Effector CD8-positive, alpha-beta T cell (primary cell): ENCODE data around the gene ZNHIT1.
"Not testable (repeated sequence)": the region's sequence is repeated elsewhere in the genome, so short reads cannot be mapped to it uniquely, and the experiment has no call there.

Source experiments
- DNase-seq: peaks from one replicate; lab custom pipeline; 2025; lab: John Stamatoyannopoulos, UW

The ZNHIT1 gene

DNA sequence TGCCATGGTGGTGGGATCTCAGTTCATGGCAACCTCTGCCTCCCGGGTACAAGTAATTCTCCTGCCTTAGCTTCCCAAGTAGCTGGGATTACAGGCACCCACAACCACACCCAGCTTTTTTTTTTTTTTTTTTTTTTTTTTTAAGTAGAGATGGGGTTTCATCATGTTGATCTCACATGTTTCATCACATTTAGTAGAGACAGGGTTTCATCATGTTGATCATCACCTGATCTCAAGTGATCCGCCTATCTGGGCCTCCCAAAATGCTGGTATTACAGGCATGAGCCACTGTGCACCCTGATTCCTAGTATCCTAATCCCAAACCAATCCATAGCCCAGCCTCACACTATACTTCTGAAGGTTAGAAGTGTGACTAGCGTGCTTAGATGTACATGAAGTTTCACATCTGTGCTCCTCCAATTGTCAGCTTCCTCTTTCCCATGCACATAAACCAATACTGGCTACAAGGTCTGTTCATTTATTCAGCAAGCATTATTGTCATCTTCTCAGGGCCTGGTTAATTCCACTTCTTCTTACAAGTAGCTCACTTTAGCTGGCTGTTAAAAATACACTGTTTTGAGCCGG is 31.0 kb upstream of the ZNHIT1 start:
- DNase-seq: no peak

GRCh38 chr7:101189109-101189508 is 28.9 kb upstream of the ZNHIT1 start:
- no peak for DNase-seq

DNA sequence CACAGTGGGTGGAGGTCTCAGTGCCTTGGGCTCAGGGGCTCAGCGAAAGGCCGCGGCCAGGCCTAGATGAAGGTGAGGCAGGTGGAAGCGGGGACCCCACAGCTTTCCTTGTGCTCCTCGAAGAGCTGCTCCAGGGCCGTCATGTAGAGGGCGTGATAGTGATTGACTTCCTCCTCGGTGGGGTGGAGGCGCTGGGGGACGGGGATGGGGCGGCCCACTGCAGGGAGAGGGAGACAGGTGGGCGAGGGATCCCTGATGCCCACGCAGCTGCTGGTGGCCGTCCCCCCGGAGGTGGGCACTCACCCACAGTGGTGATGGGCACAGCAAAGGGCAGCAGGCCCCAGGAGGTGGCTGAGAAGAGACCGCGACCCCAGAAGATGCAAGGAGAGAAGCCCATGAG is 22.1 kb upstream of the ZNHIT1 start:
- DNase-seq: no peak

DNA sequence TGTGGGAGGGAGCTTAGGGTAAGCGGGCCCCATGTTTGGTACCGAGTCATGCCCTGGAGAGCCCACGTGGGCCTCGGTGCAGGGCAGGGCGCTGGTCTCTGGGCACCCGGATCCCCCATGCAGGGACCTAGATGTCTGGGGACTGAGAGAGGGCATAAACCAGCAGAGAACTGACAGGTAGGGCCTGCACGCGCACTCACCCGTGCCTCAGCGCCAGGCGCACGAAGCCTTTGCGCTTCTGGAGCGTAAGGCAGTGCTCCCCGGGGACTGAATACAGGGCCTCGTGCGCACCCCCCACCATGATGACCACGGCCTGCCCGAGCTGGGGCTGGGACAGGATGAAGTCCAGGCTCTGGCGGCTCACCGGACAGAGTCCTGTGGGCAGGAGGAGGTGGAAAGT is 20.0 kb upstream of the ZNHIT1 start:
- no peak for DNase-seq

DNA sequence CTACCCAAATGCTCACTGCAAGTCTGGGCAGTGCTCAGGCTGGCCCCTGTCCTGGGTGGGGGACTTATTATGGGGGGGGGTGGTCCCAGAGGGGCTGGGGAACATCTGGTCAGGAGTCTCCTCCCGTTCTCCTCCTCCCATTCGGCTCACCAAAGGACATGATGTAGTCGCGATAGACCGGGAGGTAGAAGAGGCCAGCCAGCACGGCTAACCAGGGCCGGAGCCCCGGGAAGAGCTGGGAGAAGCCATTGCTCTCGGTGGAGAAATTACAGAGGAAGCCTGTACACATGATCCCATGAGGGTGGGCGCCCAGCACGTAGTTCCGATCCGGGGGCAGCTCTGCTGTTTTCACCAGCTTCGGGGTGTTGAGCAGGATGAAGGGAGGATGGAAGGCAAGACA is 19.5 kb upstream of the ZNHIT1 start:
- no peak for DNase-seq

DNA sequence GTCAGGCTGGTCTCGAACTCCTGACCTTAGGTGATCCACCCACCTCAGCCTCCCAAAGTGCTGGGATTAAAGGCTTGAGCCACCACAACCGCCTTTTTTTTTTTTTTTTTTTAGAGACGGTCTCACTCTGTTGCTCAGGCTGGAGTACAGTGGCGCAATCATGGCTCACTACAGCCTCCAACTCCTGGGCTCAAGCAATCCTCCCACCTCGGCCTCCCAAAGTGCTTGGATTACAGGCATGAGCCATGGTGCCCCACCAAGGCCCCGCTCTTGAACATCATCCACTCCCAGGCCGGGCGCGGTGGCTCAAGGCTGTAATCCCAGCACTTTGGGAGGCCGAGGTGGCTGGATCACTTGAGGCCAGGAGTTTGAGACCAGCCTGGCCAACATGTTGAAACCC is 18.4 kb upstream of the ZNHIT1 start:
- not testable (repeated sequence) for DNase-seq

GRCh38 chr7:101200504-101200861 is 17.5 kb upstream of the ZNHIT1 start:
- no peak for DNase-seq

DNA sequence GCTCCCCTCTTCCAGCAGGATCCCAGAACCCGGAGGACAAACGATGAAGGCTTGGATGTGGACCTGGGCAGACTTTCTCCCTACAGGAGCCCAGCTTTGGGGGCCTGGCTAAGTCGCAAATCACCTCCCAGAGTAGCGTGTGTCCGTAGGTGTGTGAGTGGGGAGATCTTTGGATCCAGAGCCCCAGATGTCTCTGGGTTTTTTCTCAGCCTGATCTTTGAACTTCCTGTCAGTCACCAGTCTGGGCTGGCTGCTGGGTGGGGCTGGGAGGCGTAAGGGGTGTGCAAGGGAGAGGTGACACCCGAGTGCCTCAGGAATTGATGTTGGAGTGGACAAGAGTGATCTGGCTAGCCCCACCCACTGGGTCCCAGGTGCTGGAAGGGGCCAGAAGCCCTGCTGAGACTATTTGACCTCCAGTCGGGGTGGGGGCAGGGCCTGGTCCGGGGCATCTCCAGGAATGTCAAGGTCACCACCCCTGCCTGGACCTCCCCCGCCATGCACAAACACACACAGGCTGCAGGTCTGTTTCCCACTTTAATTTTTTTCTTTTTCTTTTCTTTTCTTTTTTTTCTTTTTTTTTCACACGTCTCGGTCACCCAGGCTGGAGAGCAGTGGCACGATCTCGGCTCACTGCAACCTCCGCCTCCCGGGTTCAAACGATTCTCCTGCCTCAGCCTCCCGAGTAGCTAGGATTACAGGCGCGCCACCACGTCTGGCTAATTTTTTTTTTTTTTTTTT is 16.9 kb upstream of the ZNHIT1 start, which contains the start of gene MOGAT3:
MOGAT3 (minus strand) TSS at position 175 of the 738 bp plus-strand sequence. CDS start 182 bp downstream, outside the sequence.
- no peak for DNase-seq

- DNase-seq: no peak
Observed at GRCh38 chr7:101201695-101202602, 16.0 kb upstream of the ZNHIT1 start.

GRCh38 chr7:101202603-101202918 is 15.4 kb upstream of the ZNHIT1 start:
- DNase-seq: no peak

- DNase-seq: not testable (repeated sequence)
Observed at GRCh38 chr7:101203740-101204738, 13.9 kb upstream of the ZNHIT1 start.

- no peak for DNase-seq
Observed at GRCh38 chr7:101205901-101206664, 11.9 kb upstream of the ZNHIT1 start.

- no peak for DNase-seq
Observed at GRCh38 chr7:101206665-101207042, 11.3 kb upstream of the ZNHIT1 start.

DNA sequence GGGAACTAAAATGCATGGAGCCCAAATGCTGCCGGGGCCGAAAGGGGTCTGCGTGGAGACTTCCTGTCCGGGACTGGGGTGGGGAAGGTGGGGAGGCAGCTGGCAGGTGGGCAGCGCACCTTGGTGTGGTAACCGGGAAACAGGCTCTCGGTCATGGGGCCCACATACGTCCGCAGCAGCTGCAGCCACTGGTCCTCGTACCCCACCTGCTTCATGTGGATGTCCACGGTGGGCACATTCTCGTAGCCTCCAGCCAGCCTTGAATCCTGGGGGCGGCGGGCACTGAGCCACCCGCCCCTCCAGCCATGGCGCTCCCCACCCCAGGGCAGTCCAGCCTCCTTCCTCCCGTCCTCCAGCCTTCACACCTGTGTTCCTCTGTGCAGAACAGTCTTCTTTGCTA is 10.5 kb upstream of the ZNHIT1 start:
- no peak for DNase-seq

DNA sequence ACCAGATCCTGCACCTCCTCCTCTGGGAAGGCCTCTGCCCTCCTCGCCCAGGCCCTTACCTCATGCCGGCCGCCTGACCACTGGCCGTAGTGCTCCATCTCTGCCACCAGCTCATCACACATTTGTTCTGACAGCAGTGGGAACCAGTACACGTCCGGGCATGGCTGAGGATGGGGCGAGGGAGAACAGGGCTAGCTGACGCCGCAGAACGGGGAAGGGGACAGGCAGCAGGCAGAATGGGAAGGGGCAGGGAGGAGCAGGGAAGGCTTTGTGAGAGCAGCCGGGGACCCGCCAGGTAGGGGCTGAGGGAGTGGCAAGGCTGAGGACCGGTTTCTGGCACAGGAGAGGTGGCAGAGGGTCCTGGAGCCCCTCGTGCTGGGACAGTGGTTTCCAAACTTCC is 9.2 kb upstream of the ZNHIT1 start:
- DNase-seq: no peak

DNA sequence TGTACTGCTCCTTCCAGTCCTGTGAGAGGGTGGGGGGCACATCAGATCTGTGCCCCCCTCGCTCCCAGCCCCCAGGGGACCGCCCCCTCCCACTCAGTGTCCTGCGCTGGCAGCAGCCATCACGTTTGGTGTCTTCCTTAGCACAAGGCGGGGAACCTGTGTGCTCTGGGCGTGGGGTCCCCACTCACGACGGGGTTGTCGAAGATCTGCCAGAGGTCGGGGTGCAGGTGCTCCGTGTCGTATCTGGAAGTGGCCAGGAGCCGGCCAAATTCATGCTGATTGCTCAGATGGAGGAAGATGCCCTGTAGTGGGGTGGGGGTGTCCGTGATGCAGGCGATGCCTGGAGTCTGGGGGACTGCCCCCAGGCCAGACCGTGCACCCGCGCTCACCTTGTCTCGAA is 7.8 kb upstream of the ZNHIT1 start:
- no peak for DNase-seq

DNA sequence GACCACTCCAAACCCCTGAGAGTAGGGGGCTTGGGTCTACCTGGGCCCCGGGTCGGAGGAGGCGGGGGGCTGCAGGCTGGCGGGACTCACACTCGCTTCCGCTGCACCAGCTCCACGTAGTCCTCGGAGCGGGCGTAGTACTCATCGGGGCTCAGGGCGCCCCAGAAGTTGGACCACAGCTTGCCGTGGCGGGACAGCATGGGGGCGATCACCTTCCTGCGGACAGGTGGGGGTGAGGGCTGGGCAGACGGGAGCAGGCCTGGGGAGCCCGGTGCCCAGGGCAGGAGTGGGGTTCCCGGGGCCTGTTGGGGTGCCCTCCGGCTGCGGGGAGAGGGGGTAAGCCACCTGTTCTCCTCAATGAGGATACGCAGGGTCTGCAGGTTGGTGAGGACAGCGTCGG is 6.5 kb upstream of the ZNHIT1 start:
- no peak for DNase-seq

GRCh38 chr7:101212014-101212413 is 6.0 kb upstream of the ZNHIT1 start:
- no peak for DNase-seq

DNA sequence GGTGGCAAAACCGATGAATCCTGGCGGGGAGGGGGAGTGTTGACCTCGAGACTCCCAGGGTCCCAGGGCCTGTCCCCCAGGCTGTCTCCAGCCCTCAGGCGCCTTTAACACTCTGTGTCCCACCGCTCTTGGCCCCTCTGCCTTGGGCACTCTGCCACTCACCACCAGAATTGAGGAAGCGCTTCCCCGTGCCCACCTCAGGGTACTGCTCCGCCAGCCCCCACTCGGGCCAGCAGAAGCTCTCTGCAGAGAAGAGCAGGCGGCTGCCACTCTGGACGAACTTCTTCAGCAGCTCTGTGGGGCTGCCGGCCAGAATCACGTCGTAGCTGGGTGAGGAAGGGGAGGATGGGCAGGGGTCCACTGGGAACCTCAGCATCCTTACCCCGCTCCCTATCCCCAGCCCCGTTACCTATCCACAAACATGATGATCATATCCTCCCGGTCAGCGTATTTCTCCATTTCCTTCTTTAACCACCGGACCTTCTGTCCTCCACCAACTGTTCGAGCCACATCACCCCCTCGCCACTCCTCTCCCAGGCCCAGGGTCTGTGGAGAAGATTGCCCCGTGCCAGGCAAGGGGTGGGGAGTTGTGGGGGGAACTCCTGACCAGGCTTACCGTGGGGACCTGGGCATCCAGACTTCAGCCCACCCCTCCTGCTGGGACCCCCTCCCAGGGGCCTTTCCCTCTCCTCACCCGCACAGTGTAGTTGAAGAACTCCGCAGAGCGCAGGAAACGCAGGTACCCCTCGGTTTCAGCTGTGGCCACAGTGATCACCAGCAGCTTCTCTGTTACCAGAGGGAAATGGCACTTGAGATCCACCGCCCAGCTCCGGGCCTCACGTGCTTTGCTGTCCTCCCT is 1.7 kb upstream of the ZNHIT1 start:
- no peak for DNase-seq

- no peak for DNase-seq
Observed at GRCh38 chr7:101216860-101217387, 1.0 kb upstream of the ZNHIT1 start.
